SKM-1 (cell line): ENCODE measurements around the gene GREM2.

Experiments used
- DNase-seq: peaks from one replicate; lab custom pipeline; 2025; ENCODE audit not compliant: unreplicated experiment; lab: John Stamatoyannopoulos, UW

The GREM2 gene

GRCh38 chr1:240611619-240612480 lies at the start of gene GREM2:
Gene GREM2 (minus strand): TSS chr1:240612155. CDS start chr1:240493475, 118,680 bp downstream.
- no peak for DNase-seq

DNA sequence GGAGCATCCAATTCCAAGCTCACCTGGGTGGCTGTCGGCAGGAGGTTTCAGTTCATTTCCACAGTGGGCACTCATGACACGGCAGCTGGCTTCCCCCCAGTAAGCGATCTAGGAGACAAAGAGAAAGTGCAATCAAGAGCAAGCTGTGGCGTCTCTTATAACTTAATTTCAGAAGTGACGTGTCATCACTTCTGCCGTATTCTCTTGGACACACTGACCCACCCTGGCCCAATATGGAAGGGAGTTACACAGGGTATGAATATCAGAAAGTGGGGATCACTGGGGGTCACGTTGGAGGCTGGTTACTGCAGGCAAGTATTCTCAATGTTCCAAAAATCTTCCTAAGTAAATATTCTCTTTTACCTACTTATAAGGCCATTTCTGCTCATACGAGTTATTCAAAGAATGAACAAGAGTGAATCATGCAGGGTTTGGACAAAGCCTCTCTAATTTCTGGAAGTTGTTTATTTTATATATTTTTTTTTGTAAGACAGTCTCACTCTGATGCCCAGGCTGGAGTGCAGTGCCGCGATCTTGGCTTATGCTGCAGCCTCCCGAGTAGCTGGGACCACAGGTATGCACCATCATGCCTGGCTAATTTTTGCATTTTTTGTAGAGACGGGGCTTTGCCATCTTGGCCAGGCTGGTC lies 46.5 kb upstream of the GREM2 start:
- DNase-seq: no peak

DNA sequence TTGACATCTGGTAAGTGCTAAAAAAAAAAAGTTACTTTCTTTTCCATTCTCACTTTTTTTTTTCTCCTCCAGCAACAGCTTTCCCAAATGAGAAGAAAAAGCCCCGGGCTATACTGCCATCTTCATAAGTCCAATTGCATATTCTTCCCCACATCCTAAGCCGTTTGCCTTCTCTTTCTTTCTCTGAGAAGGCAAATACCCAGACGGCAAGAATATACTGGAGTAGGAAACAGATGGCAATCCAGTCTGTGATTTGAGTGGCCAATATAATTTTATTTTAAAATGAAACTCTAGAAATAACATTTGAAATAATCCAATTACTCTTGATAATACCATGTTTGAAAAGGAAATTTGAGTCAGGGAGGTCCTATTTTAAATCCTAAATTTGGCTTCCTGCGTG lies 44.6 kb upstream of the GREM2 start:
- DNase-seq: no peak

DNA sequence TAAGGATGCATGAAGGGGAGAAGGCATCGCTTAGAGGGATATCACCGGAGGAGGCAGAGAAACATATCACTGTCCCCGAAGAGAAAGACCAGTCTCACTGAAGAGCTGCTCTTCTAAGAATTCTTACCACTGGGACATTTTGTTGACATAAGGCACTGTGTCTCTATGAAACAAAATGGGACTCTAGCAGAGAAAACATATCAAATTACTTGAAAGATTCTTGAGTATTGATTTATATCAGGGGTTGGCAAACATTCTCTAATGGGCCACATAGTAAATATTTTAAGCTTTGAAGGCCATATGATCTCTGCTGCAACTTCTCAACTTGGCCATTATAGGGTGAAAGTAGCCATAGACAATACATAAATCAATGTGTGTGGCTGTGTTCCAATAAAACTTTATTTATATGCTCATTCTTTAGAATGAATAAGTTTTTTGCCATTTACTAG lies 41.0 kb upstream of the GREM2 start:
- no peak for DNase-seq

DNA sequence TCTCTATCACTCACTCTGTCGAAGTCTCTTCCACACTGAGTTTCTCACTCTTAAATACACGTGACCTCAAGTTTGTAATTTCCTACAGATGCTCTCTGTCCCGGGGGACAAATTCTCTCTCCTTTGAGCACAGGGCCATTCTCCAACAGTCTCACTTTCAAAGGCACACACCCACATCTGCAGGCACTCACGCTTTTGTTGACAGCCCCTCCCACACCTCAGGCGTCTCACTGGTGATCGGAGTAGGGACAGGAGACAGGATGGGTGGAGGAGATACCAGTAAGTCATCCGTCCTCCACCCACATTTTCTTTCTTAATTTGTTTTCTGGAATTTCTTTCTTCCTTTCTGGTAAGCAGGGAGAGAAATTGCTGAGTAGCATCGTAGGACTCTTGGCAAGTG lies 40.6 kb upstream of the GREM2 start:
- DNase-seq: no peak

- DNase-seq: no peak
These were observed 38.9 kb upstream of the GREM2 start for GRCh38 chr1:240650877-240651276.

GRCh38 chr1:240649733-240650721 lies 38.1 kb upstream of the GREM2 start:
- no peak for DNase-seq

- DNase-seq: no peak
These were observed 34.8 kb upstream of the GREM2 start for GRCh38 chr1:240646571-240647240.

- DNase-seq: no peak
These were observed 32.8 kb upstream of the GREM2 start for GRCh38 chr1:240644732-240645131.

DNA sequence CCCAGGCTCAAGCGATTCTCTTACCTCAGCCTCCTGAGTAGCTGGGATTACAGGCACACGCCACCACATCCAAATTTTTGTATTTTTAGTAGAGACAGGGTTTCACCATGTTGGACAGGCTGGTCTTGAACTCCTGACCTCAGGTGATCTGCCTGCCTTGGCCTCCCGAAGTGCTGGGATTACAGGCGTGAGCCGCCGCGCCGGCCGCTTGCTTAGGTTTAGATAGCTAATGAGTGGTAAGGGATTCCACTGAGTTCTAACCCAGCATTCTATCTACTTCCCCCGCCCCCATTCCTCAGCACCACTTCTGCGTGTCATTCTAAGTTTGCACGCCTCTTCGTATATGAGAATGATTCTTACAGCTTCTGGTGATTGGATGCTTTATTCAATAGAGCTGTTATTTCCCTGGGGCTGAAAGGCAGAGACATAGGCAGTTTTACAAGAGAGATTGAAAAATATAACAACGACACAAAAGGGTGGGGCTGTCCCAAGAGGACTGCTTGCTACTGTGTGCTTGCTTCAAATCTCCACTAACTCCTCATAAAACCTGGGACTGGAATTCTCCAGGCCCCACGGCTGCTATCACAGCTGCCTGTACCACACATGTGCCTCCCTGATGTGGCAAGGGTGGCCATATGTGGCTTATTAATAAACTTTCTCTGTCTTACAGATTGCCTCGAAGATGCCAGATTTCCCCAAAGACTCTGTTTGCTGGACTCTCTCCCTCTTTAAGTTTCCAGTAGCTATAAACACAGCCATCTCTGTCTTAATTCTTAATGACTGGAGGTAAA lies 23.7 kb upstream of the GREM2 start:
- DNase-seq: no peak

- no peak for DNase-seq
These were observed 18.5 kb upstream of the GREM2 start for GRCh38 chr1:240630409-240630808.

DNA sequence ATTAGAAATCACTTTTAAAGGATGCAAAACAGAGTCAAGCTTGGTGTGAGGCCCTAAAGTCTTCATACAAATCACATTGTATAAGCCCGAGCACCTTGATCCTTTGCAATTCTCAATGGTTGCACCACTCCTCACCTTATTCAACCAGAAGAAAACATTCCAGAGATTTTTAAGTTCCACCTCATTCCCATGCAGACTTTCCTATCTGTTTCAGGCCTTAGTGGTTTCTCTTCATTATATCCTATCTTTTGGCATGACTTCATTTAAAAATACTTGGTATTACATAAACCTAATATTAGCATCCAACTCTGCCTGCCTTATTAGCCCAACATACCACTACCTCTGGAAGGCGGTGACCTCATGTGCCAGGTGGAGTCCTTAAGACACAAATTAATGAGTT lies 9.3 kb upstream of the GREM2 start:
- no peak for DNase-seq

DNA sequence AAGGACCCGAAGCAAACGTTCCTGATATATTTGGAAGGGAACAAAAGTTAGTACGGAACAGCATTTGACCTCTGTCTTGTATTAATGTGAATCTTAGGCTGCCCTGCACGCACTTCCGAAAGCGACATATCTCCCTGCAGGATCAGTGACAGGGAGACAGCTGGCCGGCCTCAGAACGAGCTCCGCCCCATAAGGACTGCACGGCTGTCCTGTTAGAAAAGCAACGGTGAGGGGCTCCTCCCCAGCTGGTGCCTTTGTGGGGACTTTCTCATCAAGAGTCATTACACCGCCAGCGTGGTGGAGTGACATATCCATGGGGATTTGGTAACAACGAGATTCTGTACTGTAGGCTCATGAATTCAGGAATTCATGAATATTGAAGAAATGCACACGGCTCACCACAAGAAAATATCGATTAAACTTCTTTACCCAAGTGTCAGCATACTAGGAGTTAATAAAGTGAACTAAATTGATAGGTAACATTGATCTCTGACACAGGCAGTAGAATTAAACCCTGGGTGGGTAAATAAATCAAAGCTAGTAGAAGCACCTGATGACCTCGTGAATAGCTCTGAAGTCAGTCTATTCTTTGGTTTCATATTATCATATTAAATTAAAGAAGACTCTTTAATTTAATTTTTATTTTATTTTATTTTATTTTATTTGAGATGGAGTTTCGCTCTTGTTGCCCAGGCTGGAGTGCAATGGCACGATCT lies 8.1 kb upstream of the GREM2 start:
- no peak for DNase-seq

GRCh38 chr1:240619357-240619756 lies 7.4 kb upstream of the GREM2 start:
- no peak for DNase-seq

DNA sequence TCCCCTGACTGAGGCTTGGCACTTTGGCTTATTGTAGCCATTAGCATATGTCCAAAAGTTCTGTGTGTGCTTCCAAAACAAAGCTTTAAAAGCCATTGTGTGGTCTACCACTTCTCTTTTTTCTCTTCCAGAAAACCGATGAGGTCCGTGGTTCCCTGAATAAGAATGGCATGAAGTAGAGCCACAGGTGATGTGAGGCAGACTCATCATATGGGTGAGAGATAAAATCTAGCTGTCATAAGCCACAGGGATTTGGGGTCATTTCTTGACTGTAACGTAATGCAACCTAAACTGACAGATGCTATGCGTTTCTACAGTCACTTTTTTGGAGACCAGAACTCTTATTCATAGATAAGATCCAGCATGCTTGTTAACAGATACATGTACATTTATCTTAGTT lies 7.0 kb upstream of the GREM2 start:
- DNase-seq: no peak

DNA sequence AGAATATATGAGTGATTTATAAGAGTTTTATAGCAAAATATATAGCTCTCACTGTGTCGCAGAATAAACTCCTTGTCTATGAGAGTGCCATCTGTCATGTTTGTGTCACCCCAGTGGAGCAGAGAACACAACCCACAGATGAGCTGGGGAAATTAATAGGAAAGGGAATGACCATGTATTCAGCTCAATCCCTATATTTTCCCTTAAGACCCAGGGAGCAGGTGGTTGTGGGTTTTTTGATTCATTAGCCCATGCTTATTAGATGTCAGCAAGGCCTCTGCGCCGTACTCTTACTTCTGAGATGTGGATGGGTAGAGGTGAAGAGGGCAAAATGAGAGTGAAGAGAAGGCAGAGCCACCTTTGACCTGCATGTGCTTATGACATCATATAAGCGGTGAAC lies 4.1 kb upstream of the GREM2 start:
- DNase-seq: no peak

GRCh38 chr1:240613356-240614142 lies 1.6 kb upstream of the GREM2 start:
- DNase-seq: no peak

GRCh38 chr1:240612811-240613210 lies 856 bp upstream of the GREM2 start:
- no peak for DNase-seq

DNA sequence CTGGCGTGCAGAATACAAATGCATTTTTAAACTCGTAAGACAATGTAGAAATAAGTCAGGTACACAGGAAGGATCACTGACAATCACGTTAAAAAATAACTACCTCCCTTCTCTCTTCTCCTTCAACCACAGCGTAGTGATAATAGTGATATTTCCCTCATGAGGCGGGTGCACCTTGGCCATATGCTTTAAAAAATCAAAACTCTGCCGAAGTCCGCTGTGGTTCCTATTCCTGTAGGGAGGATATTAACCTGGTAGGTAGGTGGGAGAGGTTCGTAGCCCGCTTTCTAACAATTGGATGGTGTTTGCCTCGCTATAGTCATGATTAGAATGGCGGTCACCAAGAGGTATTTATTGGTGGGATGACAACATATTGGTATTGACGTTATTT lies 732 bp downstream of the GREM2 start:
- DNase-seq: no peak
